Measurements from ENCODE around the gene UNC5C. TPM values are rescaled to one million over a fixed set of nuclear protein-coding genes. Genes with fewer than 3 reads are reported as not detected.

Gene UNC5C
- total RNA-seq, 1 donor from 2014 or later = 0.20 TPM

DNA sequence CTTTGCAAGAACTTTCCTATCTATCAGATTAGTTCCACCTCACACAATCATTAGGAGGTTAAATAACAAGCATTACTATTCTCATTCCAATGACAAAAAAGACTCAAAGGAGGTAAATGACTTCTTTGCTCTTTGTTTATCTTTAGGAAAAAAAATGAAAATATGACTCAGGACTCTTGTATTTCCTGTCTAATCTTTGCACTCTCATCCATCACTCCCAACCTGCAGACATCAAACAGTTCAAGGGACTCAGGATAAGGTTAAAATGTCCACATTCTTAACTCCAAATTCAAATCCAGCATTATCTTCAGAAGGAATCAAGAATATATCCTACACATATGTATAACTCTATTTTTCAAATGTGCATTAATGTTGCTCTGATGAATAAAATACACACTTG is 139.6 kb downstream of the UNC5C start:
- no peak for DNase-seq (ENCODE audit: low read depth, low spot score)

DNA sequence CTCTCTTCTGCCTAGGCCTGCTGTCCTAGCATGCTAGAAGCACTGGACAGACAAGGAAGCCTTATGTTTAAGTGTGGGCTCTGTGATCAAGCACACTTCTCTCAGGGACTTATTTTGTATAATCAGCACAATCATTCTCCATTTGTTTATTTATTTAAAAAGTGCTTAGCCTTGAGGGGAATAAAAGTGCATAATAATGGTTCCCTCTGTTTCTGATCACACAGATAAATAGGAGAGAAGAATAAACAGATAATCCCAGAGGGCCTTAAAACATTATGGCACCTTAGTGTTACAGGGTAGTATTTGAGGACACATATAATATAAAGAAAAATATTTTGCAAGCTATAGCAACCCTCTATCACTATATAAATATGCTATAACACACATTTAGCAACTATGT is 146.5 kb downstream of the UNC5C start:
- DNase-seq (ENCODE audit: low read depth, low spot score) = no peak

DNA sequence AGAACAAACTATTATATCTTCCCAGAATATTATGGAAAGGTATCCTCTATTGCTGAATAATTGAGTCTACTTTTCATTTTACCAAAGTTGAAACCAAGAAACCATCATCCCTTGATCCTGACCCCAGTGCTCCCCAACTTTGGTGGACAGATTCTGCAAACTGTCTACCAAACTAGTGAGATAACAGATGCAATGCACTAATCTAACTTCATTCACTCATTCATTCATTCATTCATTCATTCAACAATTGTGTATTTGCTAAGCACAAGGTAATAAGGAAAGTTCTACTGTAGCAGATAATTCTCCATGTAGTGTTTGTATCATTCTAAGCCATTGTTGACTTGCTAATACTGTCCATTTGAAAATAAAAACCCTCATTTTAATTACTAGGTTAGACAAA is 150.6 kb downstream of the UNC5C start:
- no peak for DNase-seq (ENCODE audit: low read depth, low spot score)

DNA sequence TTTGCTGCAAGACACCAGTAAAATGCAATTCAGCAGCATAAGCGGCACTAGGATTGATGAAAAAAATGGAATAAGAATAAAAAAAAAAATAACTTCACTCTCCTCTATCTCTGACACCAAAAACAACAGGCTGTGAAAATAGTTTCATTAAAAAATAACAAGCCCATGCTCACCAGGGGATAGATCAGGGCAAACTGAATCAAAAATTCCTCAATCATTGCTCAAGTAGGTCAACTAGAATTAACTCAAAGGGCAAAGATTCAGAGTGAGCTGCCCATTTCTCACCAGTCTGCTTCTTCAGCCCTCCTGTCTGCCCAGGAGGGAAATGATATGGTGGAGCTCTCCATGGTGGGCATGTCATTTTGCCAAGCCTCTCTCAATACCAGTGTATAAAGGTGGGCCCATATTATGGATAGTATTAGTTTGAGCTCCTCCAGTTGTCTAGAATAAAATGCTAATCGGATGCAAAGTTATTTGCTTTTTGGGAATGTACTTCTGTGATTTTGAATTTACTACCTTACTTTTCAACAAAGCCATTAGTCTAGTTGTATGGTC is 153.9 kb downstream of the UNC5C start:
- DNase-seq (ENCODE audit: low read depth, low spot score) = no peak

DNA sequence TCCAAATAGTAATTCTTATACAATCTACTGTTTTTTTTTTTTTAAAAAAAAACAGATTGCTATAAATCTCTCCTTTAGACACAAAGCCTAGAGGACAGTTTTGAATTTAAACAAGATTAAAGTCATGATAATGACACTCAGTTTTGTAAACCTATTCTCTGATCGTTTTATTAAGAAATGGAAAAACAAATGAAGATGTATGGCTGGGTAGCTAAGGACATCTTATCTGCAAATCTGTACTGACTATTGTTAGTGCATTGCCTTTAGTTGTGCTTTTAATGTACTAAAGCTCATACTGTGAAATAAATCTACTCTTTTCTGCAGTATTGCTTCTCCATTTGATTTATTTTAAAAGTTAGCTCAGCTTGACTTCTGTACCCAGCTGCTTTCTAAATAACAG is 155.0 kb downstream of the UNC5C start:
- no peak for DNase-seq (ENCODE audit: low read depth, low spot score)

DNA sequence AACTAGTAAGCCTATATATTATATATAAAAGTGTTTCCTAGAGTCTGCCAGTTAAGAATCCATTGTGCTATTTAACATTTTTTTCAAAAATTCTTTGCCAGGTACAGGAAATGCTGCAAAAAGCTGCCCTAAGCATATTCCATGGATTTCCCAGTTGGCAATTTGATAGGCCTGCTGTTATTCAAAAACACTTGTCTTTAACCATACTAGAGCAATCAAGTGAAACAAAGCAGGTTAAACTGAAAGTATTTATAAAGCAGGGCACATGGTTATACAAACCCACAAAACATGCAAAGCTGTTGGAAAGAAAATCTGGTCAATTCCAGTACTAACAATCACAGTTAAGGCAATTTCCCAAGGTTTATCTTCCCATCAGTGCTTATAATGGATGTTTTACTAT is 159.9 kb downstream of the UNC5C start:
- DNase-seq (ENCODE audit: low read depth, low spot score) = no peak

DNA sequence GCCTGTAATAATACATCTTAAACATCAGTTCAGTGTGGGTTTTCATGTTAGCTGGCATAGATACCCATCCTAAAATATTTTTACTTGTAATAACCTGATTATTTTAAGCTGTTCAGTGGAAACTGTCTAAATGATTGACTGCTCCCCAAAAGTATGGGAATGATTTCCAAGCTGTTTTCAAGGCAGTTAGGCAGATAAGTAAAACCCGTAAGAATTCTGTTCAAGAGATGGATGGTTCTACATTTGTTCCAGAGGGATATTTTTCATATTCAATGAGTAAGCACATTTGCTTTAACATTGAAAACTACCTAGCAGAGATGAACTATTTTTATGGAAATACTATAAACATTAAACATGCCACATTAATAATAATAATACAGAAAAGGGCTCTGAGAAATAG is 161.1 kb downstream of the UNC5C start:
- no peak for DNase-seq (ENCODE audit: low read depth, low spot score)

DNA sequence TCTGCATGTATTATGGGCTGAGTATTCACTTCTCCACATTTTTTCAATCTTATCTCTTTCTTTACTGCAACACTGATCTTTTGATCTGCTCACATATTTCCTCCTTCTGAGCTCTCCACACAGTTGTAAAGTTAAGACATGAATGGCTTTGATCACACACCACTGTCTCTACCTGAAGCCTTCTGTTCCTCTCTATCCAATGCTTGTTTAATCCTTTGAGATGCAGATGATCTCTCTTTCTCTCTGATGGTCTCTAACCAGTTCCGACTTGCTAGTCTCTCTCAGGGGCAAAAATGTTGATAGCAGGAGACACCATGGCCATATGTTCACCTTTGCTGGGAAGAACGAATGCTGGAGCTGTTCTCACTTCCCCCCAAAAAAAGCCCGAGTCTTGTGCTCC is 162.4 kb downstream of the UNC5C start:
- no peak for DNase-seq (ENCODE audit: low read depth, low spot score)

DNA sequence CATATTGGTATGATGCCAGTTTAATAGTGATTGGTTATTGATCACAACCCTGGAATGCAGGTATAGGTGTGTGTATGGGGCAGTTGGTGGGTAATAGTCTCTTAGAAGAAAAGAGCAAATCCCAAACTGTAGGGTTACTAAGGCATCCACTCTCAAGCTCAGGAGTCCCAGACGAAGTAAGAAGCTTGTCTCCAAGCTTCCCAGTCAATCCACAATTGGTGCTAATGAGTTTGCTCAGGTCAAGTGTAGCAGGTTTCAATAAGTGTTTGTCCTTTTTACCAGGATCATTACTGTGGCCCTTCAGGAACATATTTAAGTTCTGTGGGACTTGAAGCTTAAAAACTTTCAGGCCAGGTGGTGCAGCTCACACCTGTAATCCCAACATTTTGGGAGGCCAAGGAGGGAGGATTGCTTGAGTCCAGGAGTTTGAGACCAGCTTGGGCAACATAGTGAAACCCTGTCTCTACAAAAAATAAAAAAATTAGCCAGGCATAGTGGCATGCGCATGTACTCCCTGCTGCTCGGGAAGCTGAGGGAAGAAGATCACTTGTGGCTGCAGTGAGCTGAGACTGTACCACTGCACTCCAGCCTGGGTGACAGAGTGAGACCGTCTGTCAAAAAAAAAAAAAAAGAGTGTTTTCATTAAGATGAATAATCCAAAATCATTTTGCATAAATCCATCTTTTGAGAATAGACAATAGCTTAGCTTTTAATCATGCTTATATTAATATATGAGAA is 166.8 kb downstream of the UNC5C start:
- no peak for DNase-seq (ENCODE audit: low read depth, low spot score)

DNA sequence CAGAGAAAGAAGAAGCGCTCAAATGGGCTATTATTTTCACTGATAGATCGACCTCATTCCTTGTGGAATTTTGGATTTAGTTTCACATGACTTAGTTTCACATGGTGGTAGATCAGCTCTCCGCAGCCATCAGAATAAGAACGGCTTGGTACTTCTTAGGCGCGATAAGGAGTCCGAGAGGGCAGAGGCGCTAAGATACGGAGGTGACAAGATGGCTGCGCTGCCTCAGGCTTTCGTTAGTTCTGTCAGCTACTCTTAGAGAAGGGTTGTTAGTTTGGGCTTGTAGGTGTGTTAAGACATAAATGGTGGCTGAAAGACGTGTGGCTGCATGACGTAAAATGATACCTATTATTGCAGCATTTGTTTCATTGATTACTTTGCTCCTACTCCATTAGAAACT is 169.1 kb downstream of the UNC5C start:
- no peak for DNase-seq (ENCODE audit: low read depth, low spot score)

DNA sequence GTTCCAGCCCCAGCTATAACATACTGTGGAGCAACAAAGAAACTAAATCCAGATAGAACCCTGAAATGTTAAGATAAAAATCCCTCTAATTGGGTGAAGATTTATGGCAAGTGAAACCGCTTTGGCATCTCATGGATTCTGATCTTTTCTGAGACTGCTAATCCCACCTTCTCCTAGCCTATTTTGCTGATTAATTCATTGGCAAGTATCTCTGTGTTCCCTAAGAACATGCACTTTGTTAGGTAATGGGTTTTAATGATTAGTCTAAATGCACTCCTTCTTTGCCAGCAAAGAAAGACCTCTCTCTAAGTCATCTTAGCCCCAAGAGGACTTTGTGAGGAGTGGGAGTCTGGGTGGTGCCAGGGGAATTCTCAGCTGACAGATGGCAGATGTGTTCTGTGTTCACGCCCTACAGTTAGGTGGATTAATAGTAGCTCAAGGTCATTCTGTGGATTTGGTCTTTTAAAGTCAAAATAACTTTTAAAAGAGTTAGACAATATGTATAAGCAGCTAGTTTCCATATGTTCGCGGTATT is 171.3 kb downstream of the UNC5C start:
- DNase-seq (ENCODE audit: low read depth, low spot score) = no peak

DNA sequence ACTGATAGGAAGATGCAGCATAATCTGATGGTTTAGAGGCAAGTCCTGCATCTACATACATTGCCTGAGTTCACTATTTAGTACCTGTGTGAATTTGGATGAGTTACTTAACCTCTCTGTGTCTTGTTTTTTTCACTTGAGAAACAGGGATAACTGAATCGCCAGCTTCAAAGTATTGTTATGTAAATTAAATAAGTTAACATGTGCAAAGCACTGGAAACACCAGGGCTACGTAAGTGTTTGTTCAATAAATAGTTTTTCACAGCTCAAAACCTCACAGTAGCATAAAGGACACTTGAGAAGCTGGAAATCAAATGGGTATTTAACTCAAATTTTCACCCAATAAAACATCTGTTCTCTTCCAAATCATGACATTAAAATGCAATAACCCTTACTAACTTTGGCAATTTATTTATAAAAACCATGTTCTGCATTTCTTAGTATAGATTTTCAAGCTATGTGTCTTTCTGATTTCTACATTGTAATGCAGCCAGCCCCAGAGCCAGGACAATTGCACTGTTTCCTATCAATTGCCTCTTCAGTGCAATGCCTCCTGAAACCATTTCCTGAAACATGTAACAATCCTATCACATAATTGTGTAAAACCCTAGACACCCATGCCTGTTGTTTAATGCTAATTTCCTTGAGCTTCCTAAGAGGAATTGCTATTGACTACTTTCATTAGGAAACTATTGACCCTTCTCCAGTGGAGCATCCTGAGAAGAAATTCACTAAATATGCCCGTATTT is 177.1 kb downstream of the UNC5C start:
- no peak for DNase-seq (ENCODE audit: low read depth, low spot score)

DNA sequence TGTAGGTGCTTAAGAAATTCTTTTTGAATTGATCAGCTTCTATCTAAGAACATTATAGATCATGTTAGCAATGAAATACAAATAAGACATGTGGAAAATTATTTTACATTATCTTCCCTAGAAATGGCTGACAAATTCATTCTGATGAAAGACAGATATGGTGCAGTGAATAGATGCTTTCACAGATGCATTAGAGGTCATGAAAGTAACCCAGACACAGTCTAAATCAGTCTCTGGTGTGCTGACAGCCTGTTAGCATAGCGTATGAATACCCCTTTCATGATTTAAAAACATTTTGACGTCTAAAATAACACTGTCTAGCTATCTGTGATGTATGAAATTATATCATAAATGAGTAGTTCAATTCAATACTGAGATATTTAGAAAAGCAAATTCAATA is 180.9 kb downstream of the UNC5C start:
- DNase-seq (ENCODE audit: low read depth, low spot score) = no peak

DNA sequence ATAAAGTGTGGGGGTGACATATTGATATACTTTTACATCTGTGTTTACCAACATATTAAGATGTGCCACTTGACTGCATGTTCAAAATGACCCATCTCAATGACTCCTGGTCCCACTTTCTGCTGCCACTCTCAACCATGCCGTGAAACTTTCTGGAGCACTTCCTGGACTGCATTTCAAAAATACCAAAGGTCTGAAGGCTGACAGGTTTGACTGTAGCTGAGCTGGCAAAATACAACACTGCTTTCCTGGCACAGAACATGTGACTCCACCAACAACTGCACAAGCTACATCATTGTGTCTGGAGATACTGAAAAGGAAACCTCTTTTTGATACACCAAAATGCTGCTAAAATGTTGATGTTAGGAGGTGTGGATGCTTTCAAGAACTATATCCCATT is 184.8 kb downstream of the UNC5C start:
- no peak for DNase-seq (ENCODE audit: low read depth, low spot score)

DNA sequence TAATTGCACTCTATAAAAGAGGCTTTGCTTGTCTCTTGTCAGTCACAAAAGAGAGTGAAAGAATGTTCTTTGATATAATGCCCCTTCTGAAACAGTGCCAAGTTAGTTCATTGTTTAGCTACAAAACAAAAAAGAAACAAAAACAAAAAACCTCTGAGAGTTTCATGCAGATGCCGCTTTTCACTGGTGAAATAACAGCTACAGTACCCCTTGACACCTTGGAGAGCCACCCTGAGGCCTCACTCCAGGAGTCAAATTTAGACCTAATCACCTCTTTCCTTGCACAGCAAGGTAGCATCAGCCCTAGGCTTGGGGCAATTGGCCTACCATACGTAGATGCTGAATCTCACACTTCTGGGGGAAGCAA is 185.2 kb downstream of the UNC5C start:
- DNase-seq (ENCODE audit: low read depth, low spot score) = no peak

DNA sequence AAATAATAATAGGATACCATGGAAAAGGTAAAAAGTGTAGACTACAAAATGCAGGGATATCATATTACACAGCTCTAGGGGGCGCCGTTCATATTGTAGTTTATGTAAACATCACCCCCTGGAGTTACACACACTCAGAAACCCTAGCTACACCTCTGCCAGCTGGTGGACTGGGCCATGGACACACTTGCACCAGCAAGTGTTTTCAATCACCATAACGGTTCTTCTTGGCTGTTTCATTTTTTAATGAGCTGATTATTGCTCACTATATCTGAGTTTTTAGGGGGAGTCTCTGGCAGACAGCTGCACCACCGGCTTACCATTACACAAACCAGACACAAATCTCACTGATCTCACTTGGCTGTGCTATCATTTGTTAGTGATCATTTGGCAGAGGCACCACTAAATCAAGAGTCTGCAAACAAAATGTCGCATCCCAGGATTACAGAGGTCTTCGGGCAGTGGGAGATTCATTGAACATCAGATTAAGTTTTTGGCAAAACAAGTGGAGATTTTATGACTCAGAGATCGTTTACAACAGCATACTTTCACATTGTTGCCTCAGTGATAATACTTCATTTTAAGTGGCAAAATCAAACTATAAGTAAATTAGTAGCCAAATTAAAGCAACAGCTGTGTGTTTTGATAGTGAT is 185.7 kb downstream of the UNC5C start:
- DNase-seq (ENCODE audit: low read depth, low spot score) = no peak

DNA sequence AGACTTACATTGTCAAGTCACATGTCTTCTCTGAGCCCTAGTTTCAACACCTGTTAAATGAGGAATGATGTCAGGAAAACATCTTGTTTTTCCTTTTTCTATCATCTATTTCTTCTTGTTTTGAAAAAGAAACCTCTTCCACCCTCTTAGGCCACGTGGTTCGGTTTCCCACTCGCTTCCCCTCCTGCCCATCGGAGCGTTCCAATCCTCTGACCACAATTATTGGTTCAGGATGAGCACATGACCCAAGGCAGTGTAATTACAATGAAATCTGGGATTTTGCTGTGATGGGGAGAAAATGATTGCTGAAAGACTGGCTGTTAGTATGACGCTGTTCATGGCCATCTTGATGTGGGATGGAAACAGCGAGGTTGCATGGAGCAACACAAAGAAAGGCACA is 186.7 kb downstream of the UNC5C start:
- no peak for DNase-seq (ENCODE audit: low read depth, low spot score)

DNA sequence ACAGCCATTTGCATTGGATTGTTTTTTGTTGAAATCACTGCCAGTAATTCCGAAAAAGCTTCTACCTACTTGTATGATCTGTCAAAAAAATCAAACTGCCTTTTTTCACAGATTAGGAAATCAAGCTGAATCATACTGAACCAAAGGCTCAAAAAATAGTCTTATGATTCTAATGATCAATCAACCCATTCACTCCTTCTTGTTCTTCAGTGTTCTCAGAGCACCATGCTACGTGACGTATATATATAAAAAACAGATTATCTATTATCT is 187.1 kb downstream of the UNC5C start:
- DNase-seq (ENCODE audit: low read depth, low spot score) = no peak

DNA sequence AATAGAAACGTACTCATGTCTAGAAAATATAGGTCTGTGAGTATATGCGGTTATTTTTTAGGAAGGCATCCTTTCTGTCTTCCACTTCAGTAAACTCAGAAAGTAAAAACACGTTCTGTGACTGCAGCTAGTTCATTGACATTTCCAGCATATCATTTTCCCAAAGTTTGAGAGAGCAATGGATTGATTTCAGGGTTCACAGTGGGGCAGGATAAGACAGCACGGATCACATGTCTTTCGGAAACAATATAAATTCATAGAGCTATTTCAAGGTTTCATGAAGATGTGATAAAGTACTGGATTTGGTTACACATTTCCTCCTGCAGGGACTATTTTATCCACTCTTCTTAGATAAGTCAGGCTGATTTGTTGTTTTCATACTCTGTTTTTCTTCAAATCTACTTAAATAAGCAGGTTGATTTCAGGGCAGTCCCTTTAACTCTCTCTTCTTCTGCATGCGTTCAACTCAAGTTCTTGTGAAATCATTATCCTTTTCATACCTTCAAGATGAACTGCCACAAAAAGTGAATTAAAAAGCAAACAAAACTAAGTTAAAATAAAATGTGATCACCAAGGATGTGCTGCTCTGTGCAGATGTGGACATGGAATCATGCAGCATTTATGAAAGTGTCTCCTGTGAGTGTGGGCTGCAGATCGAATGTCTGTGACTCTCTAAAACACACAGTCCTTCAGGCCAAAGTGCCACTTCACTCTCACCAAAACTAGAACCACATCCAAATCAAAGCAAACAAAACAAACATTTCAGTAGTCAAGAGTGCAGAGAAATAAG is 187.7 kb downstream of the UNC5C start:
- no peak for DNase-seq (ENCODE audit: low read depth, low spot score)

DNA sequence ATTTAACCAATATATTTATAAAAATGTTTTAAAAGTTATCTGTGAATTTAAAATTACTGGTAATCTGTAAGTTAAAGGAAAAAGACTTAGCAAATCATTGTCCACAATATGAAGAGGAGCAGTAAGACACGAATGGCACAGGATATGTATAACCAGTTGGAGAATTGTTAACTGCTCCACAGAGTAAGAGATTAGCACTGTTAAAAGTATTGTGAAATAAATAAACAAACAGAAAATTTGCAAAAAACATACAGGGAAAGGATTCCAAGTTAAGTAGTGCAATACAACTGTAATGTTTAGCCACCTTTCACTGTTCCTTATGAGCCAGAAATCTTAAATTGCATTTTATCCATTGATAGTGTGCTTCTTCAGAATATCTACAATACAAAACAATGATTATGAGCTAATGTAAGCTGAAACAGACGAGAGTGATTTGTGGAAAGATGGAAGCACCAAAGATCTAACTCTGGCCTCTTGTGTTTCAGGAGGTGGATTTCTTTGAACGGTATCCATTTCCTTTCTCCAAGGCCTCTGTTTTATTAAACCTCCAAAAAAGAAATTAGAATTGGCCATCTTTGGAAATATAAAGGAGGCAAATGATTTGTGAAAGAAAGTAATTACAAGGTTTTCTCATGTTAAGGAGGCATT is 188.4 kb downstream of the UNC5C start:
- no peak for DNase-seq (ENCODE audit: low read depth, low spot score)

DNA sequence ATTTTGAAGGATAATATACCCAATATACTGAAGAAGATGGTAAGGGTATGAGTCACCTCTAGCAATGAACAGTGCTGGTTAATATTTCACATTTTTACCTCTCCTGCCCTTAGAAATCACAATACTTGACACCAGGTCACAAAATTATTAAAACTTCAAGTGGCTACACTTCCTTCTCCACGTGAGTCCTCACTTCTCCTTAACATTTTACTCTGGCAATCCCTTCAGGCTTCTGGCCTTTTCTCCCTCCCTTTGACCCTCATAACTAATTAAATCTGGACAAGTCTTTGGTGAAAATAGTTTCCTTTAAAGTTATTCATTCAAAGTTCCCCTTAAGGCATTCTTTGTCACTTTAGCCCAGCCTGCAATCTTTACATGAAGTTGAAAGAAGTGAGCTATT is 190.4 kb downstream of the UNC5C start:
- no peak for DNase-seq (ENCODE audit: low read depth, low spot score)

Data from pulmonary artery endothelial cell (primary cell).